Spinal cord (tissue), 10 donors: ENCODE data around the gene RELT. TPM values are rescaled to one million over a fixed set of nuclear protein-coding genes. Genes with fewer than 3 reads are reported as not detected.

Experiments used
- DNase-seq, 6 donors: peaks; one replicate each; pipeline versions ENCODE4 v3.0.0 to v3.0.0-alpha.2; 2013 to 2015; ENCODE audit warnings: low spot score in 6 of 6, low read depth in 4 of 6
- H3K27ac ChIP-seq: one replicate; pipeline ENCODE4 v1.5.1; 2013; ENCODE audit warnings: low read depth, low read length, control low read depth
- H3K27me3 ChIP-seq: one replicate; pipeline ENCODE4 v1.6.1; 2013; ENCODE audit warnings: low read length; ENCODE audit not compliant: control insufficient read depth, insufficient read depth
- H3K36me3 ChIP-seq: one replicate; pipeline ENCODE4 v1.6.1; 2013; ENCODE audit warnings: low read length; ENCODE audit not compliant: control insufficient read depth, insufficient read depth
- H3K4me1 ChIP-seq: one replicate; pipeline ENCODE4 v1.6.1; 2013; ENCODE audit warnings: low read length; ENCODE audit not compliant: control insufficient read depth, insufficient read depth
- H3K4me3 ChIP-seq: one replicate; pipeline ENCODE4 v1.5.1; 2013; ENCODE audit warnings: low read depth, low read length, control low read depth
- H3K9me3 ChIP-seq: one replicate; pipeline ENCODE4 v1.6.1; 2013; ENCODE audit warnings: low read length; ENCODE audit not compliant: control insufficient read depth, insufficient read depth
- WGBS: methylation state at CpG from one replicate; pipeline ENCODE4 v1.1.5; 2013; ENCODE audit warnings: missing lambda C conversion rate; ENCODE audit not compliant: insufficient coverage; 5-methylcytosine and 5-hydroxymethylcytosine counted together
- polyA plus RNA-seq, 2 donors: library from polyadenylated mRNA; unstranded; fragments of 120-200 nt; gene quantifications; one replicate each; pipeline ENCODE4 v1.2.1, GENCODE V29; 2013; ENCODE audit not compliant: insufficient read length in 2 of 2
- total RNA-seq, 2 donors: library from RNA; depleted of rRNA in 1 of 2; stranded (reverse); fragments of 120-200 nt in 1 of 2; fragments of >200 nt in 1 of 2; gene quantifications; one replicate each; pipeline versions ENCODE4 v1.2.3 to v1.2.4, GENCODE V29; 2013 to 2014
- donor health status: healthy.

The RELT gene
- total and polyA plus RNA-seq, 4 donors = 6.1 to 15.2 (median 9.7) TPM

DNA sequence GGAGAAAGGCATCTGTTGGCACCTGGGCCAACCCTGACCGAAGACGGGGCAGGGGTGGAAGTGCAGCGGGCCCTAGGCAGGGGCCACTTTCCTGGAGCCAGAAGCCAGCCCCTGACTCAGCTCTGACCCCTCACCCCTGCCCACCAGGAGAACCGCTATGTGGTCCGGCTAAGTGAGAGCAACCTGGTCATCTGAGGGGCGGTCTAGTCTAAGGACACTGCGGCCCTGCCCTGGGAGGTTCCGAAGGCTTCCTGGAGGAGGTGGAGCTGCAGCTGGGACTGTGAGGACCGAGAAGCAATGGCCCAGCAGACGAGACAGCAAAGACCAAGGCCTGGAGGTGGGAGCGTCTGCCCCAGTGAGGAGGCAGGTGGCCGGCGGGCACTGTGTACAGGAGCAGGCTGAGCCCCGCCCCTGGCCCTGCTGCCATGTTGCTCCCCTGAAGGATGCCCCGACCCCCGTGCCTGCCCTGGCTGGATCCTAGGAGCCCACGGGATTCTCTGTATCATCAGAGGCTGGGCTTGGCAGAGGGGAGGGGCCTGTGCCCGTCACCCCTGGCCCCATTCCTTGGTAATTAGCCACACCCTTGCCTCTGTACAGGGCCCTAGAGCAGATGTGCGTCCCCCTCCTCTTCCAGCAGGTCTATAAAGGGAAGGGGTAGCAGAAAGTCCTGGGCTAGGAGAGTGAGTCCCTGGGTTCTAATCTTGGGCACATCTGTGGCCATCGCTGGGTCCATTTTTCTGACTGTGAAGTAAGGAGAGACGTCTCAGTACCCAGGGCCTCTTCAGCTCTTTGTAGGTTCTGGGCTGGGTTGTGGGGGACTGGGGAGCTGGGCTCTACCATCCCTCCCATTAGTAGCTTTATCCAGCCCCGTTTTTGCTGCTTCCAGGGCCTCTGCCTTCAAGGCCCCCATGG is 19.4 kb downstream of the RELT start:
- Histone ChIP-seq H3K4me1 (peaks cover 25% of the 10 kb centered on the region), H3K27me3 (no peaks in the 10 kb centered on the region), H3K36me3 (peaks cover 73% of the 10 kb centered on the region), H3K4me3 (no peak overlapping the region), H3K27ac (no peak overlapping the region), H3K9me3 (no peaks in the 10 kb centered on the region)
- 90% methylated on average over 20 of the region's 22 CpGs for WGBS
- DNase-seq = no peak

DNA sequence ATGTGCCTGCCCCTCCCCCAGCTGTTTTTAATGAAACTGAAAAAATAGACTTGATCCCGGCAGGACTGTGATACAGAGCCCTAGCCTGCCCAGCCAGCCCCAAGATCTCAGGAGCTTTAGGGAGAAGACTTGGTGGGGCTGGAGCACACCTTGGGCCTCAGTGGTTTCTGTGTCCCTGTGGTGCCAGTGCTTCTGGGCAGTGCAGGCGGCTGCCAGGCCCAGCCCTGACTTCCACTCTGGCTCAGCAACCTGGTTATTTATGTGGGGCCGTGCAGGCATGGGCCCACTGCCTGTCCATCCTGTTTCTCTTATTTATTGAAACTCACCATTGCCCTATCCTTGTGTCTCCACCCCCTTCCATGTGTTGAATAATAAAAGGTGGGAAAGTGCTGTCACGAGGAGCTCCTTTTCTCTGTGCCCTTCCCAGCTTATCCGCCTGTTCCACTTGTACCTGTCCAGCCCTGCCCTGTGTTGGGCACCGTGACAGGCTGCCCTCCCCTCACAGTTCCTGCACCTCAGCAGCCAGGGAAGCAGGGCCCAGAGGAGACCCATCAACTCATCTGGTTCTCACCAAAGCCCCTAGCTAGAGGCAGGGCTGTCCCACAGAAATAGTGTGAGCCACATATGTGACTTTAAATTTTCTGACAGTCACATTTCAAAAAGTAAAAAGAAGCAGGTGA is 20.2 kb downstream of the RELT start:
- Histone ChIP-seq H3K4me3 (no peak overlapping the region), H3K27ac (no peak overlapping the region), H3K27me3 (no peaks in the 10 kb centered on the region), H3K9me3 (no peaks in the 10 kb centered on the region), H3K36me3 (peaks cover 65% of the 10 kb centered on the region), H3K4me1 (peaks cover 25% of the 10 kb centered on the region)
- 74% methylated on average over 5 of the region's 6 CpGs for WGBS
- no peak for DNase-seq

DNA sequence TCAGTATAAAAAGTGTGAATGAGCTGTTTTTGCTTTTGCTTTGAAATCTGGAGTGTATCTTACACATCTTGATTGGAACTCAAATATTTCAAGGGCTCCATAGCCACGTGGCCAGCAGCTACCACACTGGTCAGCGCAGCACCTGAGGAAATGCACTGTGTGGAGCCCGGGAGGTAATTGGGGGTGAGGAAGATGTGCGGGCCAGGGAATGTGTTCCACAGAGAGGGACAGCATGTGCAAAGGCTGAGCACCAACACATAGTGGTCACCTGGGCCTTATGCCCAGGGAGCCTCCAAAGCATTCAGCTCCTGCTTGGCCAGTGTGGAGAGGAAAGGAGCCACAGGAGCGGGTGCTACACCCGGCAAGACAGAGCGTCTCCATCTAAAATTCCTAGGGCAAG is 20.8 kb downstream of the RELT start:
- no peaks in the 10 kb centered on the region for H3K27me3 ChIP-seq
- no peak for DNase-seq
- H3K27ac ChIP-seq = no peak overlapping the region
- H3K4me3 ChIP-seq = no peak overlapping the region
- 88% methylated on average over 7 of the region's 7 CpGs for WGBS
- peaks cover 67% of the 10 kb centered on the region for H3K36me3 ChIP-seq
- no peaks in the 10 kb centered on the region for H3K9me3 ChIP-seq
- H3K4me1 ChIP-seq = peaks cover 25% of the 10 kb centered on the region

DNA sequence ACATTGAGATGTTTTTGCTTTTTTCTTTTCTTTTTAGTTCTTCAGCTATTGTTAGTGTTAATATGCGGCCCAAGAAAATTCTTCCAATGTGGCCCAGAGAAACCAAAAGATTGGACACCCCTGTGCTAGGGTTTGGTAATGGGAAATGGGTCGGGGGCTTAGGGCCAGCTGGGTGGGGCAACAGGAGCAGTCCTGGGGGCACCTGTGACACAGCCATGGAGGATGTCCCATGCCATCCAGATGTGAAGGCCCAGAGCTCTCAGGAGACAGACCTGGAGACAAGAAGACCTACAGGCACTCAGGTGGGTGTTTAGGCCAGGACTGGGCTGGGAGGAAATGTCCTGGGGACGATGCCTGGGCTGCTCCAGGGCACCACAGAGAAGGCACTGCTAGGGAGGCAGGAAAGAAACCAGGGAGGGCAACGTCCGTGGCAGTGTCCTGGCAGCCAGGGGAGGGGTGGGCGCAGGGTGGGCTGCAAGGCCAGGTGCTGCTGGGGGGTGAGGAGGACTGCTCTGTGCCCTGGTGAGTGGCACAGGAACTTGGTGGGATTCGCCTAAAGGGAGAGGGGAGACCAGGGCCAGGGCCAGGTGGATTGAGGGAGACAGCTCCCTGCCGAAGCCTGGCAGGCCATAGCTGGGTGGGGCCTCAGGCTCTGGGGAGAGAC is 21.4 kb downstream of the RELT start:
- Histone ChIP-seq H3K27me3 (no peaks in the 10 kb centered on the region), H3K4me3 (no peak overlapping the region), H3K9me3 (no peaks in the 10 kb centered on the region), H3K4me1 (peaks cover 24% of the 10 kb centered on the region), H3K27ac (no peak overlapping the region), H3K36me3 (peaks cover 65% of the 10 kb centered on the region)
- 82% methylated on average over 8 of the region's 8 CpGs for WGBS
- DNase-seq = no peak

DNA sequence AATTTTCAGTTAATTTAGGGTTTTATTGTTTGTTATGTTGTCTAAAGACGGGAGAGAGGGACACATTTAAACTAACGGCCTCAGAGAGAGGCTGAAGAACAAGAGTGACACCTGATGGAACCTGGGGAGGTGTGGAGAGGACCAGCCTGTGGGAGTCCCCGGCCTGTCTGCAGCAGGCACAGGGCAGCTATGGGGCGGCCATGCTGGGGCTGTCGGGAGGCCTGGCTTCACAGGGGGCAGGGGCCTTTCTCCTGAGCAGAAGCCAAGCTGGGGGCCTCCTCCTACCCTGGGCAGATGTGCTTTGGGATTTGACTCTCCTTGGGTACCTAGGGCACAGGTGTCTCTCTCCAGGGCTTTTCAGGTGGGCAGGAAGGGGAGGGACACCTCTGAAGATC is 21.9 kb downstream of the RELT start:
- 83% methylated on average over 5 of the region's 5 CpGs for WGBS
- no peaks in the 10 kb centered on the region for H3K27me3 ChIP-seq
- H3K27ac ChIP-seq = no peak overlapping the region
- H3K9me3 ChIP-seq = no peaks in the 10 kb centered on the region
- H3K36me3 ChIP-seq = peaks cover 60% of the 10 kb centered on the region
- H3K4me1 ChIP-seq = peaks cover 19% of the 10 kb centered on the region
- no peak for DNase-seq
- no peak overlapping the region for H3K4me3 ChIP-seq

DNA sequence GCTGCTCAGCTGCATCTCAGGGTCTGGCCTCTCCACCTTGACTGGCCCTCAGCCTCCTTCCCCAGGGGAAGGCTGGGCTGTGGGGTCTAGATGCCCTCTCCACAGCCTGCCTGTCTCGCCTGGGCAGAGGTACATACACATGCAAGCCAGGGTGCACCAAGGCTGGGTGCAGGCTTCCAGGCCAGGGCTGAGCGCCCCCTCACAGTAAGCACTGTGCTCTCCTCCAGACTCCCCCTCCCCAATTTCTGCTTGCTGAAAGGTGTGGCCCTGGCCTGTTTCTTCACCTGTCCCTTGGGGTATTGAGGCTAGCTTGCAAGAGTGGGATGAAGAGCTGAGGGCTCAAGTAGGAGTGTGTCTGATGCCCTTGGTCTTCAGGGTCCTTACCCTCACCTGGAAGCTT is 22.5 kb downstream of the RELT start:
- H3K27ac ChIP-seq = no peak overlapping the region
- no peak for DNase-seq
- H3K9me3 ChIP-seq = no peaks in the 10 kb centered on the region
- H3K36me3 ChIP-seq = peaks cover 57% of the 10 kb centered on the region
- WGBS = no CpG with 5 or more reads among the region's 2 CpGs
- no peak overlapping the region for H3K4me3 ChIP-seq
- peaks cover 14% of the 10 kb centered on the region for H3K4me1 ChIP-seq
- no peaks in the 10 kb centered on the region for H3K27me3 ChIP-seq

DNA sequence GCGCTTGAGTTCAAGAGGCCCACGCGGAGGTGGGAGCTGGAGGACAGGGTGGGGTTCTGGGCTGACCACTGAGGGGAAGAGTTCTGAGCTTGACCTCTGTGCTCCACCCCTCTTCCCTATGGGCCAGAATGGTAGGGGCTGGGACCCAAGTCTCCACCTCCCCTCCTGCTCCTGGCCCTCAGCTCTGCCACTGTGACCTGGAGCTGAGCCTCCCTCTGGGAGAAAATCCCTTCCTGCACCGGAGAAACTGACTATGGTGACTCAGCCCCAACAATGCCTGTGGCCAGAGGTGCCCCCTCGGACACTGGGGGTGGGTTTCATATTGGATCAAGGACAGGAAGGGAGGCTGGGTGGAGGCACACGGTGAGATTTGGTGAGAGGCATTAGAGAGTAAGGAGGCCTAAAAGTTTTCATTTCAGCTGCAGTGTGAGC is 23.0 kb downstream of the RELT start:
- H3K4me1 ChIP-seq = peaks cover 14% of the 10 kb centered on the region
- no peak overlapping the region for H3K4me3 ChIP-seq
- 90% methylated on average over 5 of the region's 6 CpGs for WGBS
- peaks cover 53% of the 10 kb centered on the region for H3K36me3 ChIP-seq
- no peak for DNase-seq
- H3K27ac ChIP-seq = no peak overlapping the region
- no peaks in the 10 kb centered on the region for H3K27me3 ChIP-seq
- no peaks in the 10 kb centered on the region for H3K9me3 ChIP-seq

DNA sequence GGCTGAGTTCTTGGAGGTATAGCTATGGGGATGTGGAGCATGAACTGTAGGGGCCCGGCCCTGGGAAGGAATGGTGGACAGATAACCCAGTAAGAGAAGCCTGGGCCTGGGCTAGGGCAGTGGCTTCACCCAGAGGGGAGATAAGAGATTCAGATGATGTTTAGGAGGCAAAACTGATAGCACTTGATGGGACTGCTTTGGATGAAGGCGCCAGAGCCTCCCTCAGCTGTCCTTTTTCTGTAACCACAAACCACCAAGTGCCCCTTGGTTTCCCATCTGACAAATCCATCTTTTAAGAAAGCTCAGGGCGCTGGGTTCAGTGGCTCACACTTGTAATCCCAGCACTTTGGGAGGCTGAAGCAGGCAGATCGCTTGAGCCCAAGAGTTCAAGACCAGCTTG is 23.4 kb downstream of the RELT start:
- 92% methylated on average over 1 of the region's 4 CpGs for WGBS
- Histone ChIP-seq H3K9me3 (no peaks in the 10 kb centered on the region), H3K36me3 (peaks cover 49% of the 10 kb centered on the region), H3K27me3 (no peaks in the 10 kb centered on the region), H3K4me3 (no peak overlapping the region), H3K4me1 (peaks cover 14% of the 10 kb centered on the region), H3K27ac (no peak overlapping the region)
- no peak for DNase-seq

DNA sequence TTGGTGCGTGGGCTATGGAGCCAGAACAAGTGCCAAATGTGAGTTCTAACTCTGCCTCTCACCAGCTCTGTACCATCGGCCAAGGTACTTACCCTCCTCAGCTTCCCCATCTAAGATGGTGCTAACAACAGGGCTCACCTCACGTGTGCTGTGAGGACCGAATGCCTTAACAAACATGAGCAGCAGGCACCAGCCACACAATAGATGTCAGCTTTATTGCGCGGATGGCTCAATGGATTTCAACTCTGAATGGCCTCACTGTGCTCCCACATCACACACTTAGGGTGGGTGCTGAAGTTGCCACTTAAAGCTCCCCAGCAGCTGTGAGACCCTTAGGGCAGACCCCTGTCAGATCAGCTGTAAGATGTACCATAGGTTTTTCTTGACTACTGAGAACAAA is 24.1 kb downstream of the RELT start:
- DNase-seq = no peak

More for the DNA sequence above, 24.1 kb downstream of the RELT start:
- Histone ChIP-seq H3K9me3 (no peaks in the 10 kb centered on the region), H3K27me3 (no peaks in the 10 kb centered on the region), H3K36me3 (peaks cover 49% of the 10 kb centered on the region), H3K27ac (no peak overlapping the region), H3K4me1 (peaks cover 14% of the 10 kb centered on the region), H3K4me3 (no peak overlapping the region)
- WGBS = 36% methylated on average over 6 of the region's 6 CpGs
